Superior temporal gyrus (tissue), 1 donor: ENCODE measurements around the gene SIPA1L3.

Experiments used
- DNase-seq: peaks from one replicate; pipeline ENCODE4 v3.0.0-alpha.2; 2016; ENCODE audit errors: extremely low spot score

Gene SIPA1L3

GRCh38 chr19:38190793-38191192 is 283.8 kb downstream of the SIPA1L3 start:
- no peak for DNase-seq

- DNase-seq: no peak
These were observed 284.7 kb downstream of the SIPA1L3 start for GRCh38 chr19:38191747-38192146.

- DNase-seq: no peak
These were observed 286.4 kb downstream of the SIPA1L3 start for GRCh38 chr19:38193445-38193844.

GRCh38 chr19:38194061-38194701 is 287.2 kb downstream of the SIPA1L3 start:
- DNase-seq: no peak

GRCh38 chr19:38195237-38195636 is 288.2 kb downstream of the SIPA1L3 start:
- DNase-seq: no peak

- DNase-seq: no peak
These were observed 289.3 kb downstream of the SIPA1L3 start for GRCh38 chr19:38196245-38196837.

GRCh38 chr19:38196948-38197656 is 290.1 kb downstream of the SIPA1L3 start:
- no peak for DNase-seq

GRCh38 chr19:38197937-38198704 is 291.1 kb downstream of the SIPA1L3 start:
- DNase-seq: no peak

GRCh38 chr19:38199340-38199739 is 292.3 kb downstream of the SIPA1L3 start:
- no peak for DNase-seq

- DNase-seq: no peak
These were observed 294.7 kb downstream of the SIPA1L3 start for GRCh38 chr19:38201731-38202130.

- no peak for DNase-seq
These were observed 295.5 kb downstream of the SIPA1L3 start for GRCh38 chr19:38202504-38202903.

GRCh38 chr19:38203197-38203596 is 296.2 kb downstream of the SIPA1L3 start:
- DNase-seq: no peak

- no peak for DNase-seq
These were observed 297.1 kb downstream of the SIPA1L3 start for GRCh38 chr19:38204096-38204495.

- no peak for DNase-seq
These were observed 297.7 kb downstream of the SIPA1L3 start for GRCh38 chr19:38204728-38205127.

GRCh38 chr19:38206006-38206745 is 299.2 kb downstream of the SIPA1L3 start:
- DNase-seq: no peak

- no peak for DNase-seq
These were observed 299.9 kb downstream of the SIPA1L3 start for GRCh38 chr19:38206928-38207327.

GRCh38 chr19:38207543-38207942 is 300.5 kb downstream of the SIPA1L3 start:
- no peak for DNase-seq

- no peak for DNase-seq
These were observed 301.6 kb downstream of the SIPA1L3 start for GRCh38 chr19:38208571-38208970.

- DNase-seq: no peak
These were observed 302.1 kb downstream of the SIPA1L3 start for GRCh38 chr19:38209152-38209551.

- peak; percentile 81 for DNase-seq
These were observed 302.9 kb downstream of the SIPA1L3 start for GRCh38 chr19:38209671-38210457.

- peak; percentile 72 for DNase-seq
These were observed 303.5 kb downstream of the SIPA1L3 start for GRCh38 chr19:38210458-38210987.
